CD14-positive monocyte (primary cell): ENCODE results near the gene SRC. TPM values are rescaled to one million over a fixed set of nuclear protein-coding genes. Genes with fewer than 3 reads are reported as not detected.
A peak's percentile ranks its signal among the peaks of the same experiment; 100 is the strongest.

ENCODE experiments used
- DNase-seq, 3 donors: peaks; one replicate each; pipeline ENCODE4 v3.0.0-alpha.2; 2011 to 2022
- H2AFZ ChIP-seq: 2 replicates; pipeline ENCODE4 v1.6.0; 2012; ENCODE audit warnings: mild to moderate bottlenecking, low read depth, low read length, inconsistent platforms; ENCODE audit not compliant: insufficient read depth, poor library complexity, severe bottlenecking
- H3K27ac ChIP-seq, 2 donors: 1 replicate in 1 of 2; 2 replicates in 1 of 2; pipeline ENCODE4 v1.5.1; 2012 to 2013; ENCODE audit warnings: low read length in 2 of 2, control low read depth in 1 of 2, inconsistent platforms in 1 of 2, low read depth in 1 of 2, mild to moderate bottlenecking in 1 of 2
- H3K27me3 ChIP-seq, 2 donors: one replicate each; pipeline versions ENCODE4 v1.6.0 to v1.6.1; 2011 to 2013; ENCODE audit warnings: low read length in 2 of 2; ENCODE audit not compliant: control insufficient read depth in 2 of 2, insufficient read depth in 2 of 2
- H3K36me3 ChIP-seq, 2 donors: replicated peaks in 1 of 2; 1 replicate in 1 of 2; 2 replicates in 1 of 2; pipeline versions ENCODE4 v1.5.1 to v1.6.1; 2012 to 2013; ENCODE audit warnings: low read length in 2 of 2, control low read depth in 1 of 2, inconsistent platforms in 1 of 2, mild to moderate bottlenecking in 1 of 2; ENCODE audit not compliant: insufficient read depth in 2 of 2, control insufficient read depth in 1 of 2
- H3K4me1 ChIP-seq, 2 donors: 1 replicate in 1 of 2; 2 replicates in 1 of 2; pipeline versions ENCODE4 v1.5.1 to v1.6.1; 2012 to 2013; ENCODE audit warnings: low read length in 2 of 2, control low read depth in 1 of 2, inconsistent platforms in 1 of 2, mild to moderate bottlenecking in 1 of 2, moderate library complexity in 1 of 2; ENCODE audit not compliant: insufficient read depth in 2 of 2, control insufficient read depth in 1 of 2
- H3K4me2 ChIP-seq: replicated peaks from 2 replicates; pipeline ENCODE3; 2012; ENCODE audit warnings: low read length, moderate library complexity, mild to moderate bottlenecking; ENCODE audit not compliant: poor library complexity, severe bottlenecking; ENCODE audit errors: extremely low read depth
- H3K4me3 ChIP-seq, 3 experiments: fragments of 200-600 bp in 1 of 3; sonication (generic) in 1 of 3; replicated peaks in 1 of 3; 1 replicate in 2 of 3; 2 replicates in 1 of 3; pipeline ENCODE4 v1.5.1; 2011 to 2013; ENCODE audit warnings: low read length in 3 of 3, mild to moderate bottlenecking in 3 of 3, control low read depth in 2 of 3, low read depth in 2 of 3, inconsistent platforms in 1 of 3, moderate library complexity in 1 of 3
- H3K79me2 ChIP-seq: 2 replicates; pipeline ENCODE4 v1.6.0; 2012; ENCODE audit warnings: mild to moderate bottlenecking, control low read depth, inconsistent platforms, low read length, moderate library complexity; ENCODE audit not compliant: insufficient read depth
- H3K9ac ChIP-seq: 2 replicates; pipeline ENCODE4 v1.6.0; 2017; ENCODE audit warnings: low read length, mild to moderate bottlenecking; ENCODE audit not compliant: insufficient read depth, poor library complexity, severe bottlenecking
- H3K9me3 ChIP-seq, 2 donors: replicated peaks in 1 of 2; 1 replicate in 1 of 2; 2 replicates in 1 of 2; pipeline versions ENCODE4 v1.5.1 to v1.6.1; 2012 to 2013; ENCODE audit warnings: low read length in 2 of 2, control low read depth in 1 of 2; ENCODE audit not compliant: control insufficient read depth in 1 of 2, insufficient read depth in 1 of 2
- H4K20me1 ChIP-seq: 2 replicates; pipeline ENCODE4 v1.6.0; 2012; ENCODE audit warnings: mild to moderate bottlenecking, low read length, control low read depth, moderate library complexity; ENCODE audit not compliant: insufficient read depth
- H3K27ac Mint-ChIP-seq, 7 donors: one replicate each; pipeline ENCODE4 v1.8.0; 2020; ENCODE audit warnings: mild to moderate bottlenecking in 7 of 7, mixed read lengths in 7 of 7, moderate library complexity in 6 of 7, inconsistent platforms in 2 of 7
- H3K27me3 Mint-ChIP-seq, 3 donors: one replicate each; pipeline ENCODE4 v1.8.0; 2021 to 2022; ENCODE audit warnings: low read depth in 3 of 3, mild to moderate bottlenecking in 3 of 3, mixed read lengths in 3 of 3, moderate library complexity in 3 of 3, inconsistent platforms in 1 of 3
- H3K36me3 Mint-ChIP-seq, 2 donors: one replicate each; pipeline ENCODE4 v1.8.0; 2020; ENCODE audit warnings: mixed read lengths in 2 of 2, inconsistent platforms in 1 of 2, mild to moderate bottlenecking in 1 of 2
- H3K4me1 Mint-ChIP-seq: one replicate; pipeline ENCODE4 v1.8.0; 2020; ENCODE audit warnings: mild to moderate bottlenecking, mixed read lengths
- H3K4me3 Mint-ChIP-seq, 2 donors: one replicate each; pipeline ENCODE4 v1.8.0; 2020; ENCODE audit warnings: mild to moderate bottlenecking in 2 of 2, mixed read lengths in 2 of 2, moderate library complexity in 1 of 2
- H3K9me3 Mint-ChIP-seq, 7 donors: one replicate each; pipeline ENCODE4 v1.8.0; 2020 to 2022; ENCODE audit warnings: mixed read lengths in 7 of 7, mild to moderate bottlenecking in 6 of 7, moderate library complexity in 6 of 7, inconsistent platforms in 2 of 7
- CTCF ChIP-seq: fragments of 200-600 bp; IDR thresholded peaks from one replicate; pipeline ENCODE4 v1.8.0; 2022; ENCODE audit warnings: antibody characterized with exemption, mild to moderate bottlenecking
- WGBS: methylation state at CpG from one replicate; pipeline ENCODE4 v1.1.5; 2013; ENCODE audit warnings: missing lambda C conversion rate; ENCODE audit not compliant: insufficient coverage; 5-methylcytosine and 5-hydroxymethylcytosine counted together
- intact Hi-C, 2 donors: fragments of 100-400 bp; cut with micrococcal nuclease; formaldehyde crosslinking; loops; one replicate each; pipeline versions ENCODE4 v1.15.0 to v1.15.1; 2023
- polyA plus RNA-seq, 3 donors: library from polyadenylated mRNA; depleted of rRNA in 1 of 3; unstranded in 2 of 3; stranded (reverse) in 1 of 3; fragments of 300-500 nt in 2 of 3; fragments of >200 nt in 1 of 3; fragmentation: Illumina TruSeq in 2 of 3; gene quantifications; 1 replicate in 2 of 3; 2 replicates in 1 of 3; pipeline ENCODE4 v1.2.3, GENCODE V29; 2012 to 2021

The SRC gene
- polyA plus RNA-seq, 3 donors: 4.9 to 55.1 (median 6.8) TPM

DNA sequence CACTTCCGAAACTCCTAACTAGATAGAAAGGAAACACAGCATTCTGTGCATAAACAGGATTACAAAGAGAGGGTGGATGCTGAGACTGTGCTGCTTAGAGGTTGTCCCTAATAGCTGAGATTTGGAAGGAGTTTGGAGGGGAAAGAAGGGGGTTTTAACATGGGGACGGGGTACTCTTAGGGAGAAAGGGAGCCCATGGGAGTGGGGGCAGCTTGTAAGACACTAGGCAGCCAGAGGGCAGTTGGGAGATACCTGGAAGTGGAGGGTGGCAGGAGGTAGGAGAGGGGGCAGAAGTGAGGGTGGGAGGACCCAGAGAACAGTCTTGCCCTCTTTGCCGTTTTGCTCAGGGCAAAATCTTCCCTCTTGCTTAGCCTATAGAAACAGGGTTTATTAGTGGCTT, 40.1 kb upstream of the SRC start:
- peaks cover 73% of the 10 kb centered on the region for H3K79me2 ChIP-seq

More for the DNA sequence above, 40.1 kb upstream of the SRC start:
- peaks cover 85 to 94% of the 10 kb centered on the region in 2 donors for H3K36me3 Mint-ChIP-seq
- Histone ChIP-seq H3K4me2 (no peak overlapping the region), H3K4me3 (no peak overlapping the region), H3K27me3 (no peaks in the 10 kb centered on the region), H3K9me3 (no peaks in the 10 kb centered on the region), H3K36me3 (peaks cover 74 to 96% of the 10 kb centered on the region in 2 donors), H3K27ac (peak overlapping the region in 1 of 2 donors; percentile 18), H3K9ac (no peak overlapping the region), H3K4me1 (no peaks in the 10 kb centered on the region), H2AFZ (no peak overlapping the region), H4K20me1 (peaks cover 24% of the 10 kb centered on the region)
- no peak overlapping the region for H3K4me3 Mint-ChIP-seq
- intact Hi-C loops: no loop called here
- TF ChIP-seq CTCF: no peak
- peaks cover 0 to 2% (median 0%) of the 10 kb centered on the region in 7 donors for H3K9me3 Mint-ChIP-seq
- H3K27ac Mint-ChIP-seq: peak overlapping the region in 2 of 7 donors; percentile 13 to 47
- no peak for DNase-seq
- no peaks in the 10 kb centered on the region for H3K4me1 Mint-ChIP-seq
- H3K27me3 Mint-ChIP-seq: no peaks in the 10 kb centered on the region
- 100% methylated on average over 2 of the region's 3 CpGs for WGBS
